Measurements from ENCODE around the gene SPAG17. TPM values are rescaled to one million over a fixed set of nuclear protein-coding genes. Genes with fewer than 3 reads are reported as not detected.

SPAG17 gene
- total and polyA plus RNA-seq, 4 experiments from 2014 or later = not detected

DNA sequence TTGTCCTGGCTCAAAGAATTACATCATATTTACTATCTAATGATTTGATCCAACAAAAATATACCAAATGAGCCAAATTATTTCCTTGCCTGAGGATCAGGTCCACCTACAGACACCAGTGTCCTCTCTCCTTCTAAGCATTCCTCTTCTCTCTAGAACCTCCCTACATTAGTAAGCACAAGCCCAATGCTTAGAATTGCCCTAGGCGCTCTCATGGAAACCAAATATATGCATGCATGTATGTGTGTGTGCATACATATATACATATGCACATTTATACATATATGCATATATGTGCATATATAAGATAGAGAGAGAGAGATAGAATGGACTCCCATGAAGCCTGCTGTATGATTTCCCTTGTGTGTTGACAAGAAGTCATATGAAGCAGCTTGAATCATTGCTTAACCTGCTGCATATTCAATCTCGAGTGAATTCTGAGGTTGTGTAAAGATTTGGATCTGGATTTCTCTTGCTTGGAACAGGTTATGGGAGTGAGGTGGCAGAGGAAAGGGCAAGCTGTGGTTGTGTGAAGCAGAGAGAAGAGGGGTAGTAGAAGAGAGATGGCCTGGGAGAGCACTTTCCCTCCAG is 66.1 kb downstream of the SPAG17 start:
- H3K4me1 Mint-ChIP-seq = no peaks in the 10 kb centered on the region
- H3K27me3 Mint-ChIP-seq = peaks cover 0 to 2% of the 10 kb centered on the region in 2 donors
- no peaks in the 10 kb centered on the region for H3K36me3 Mint-ChIP-seq
- no peaks in the 10 kb centered on the region for H3K4me1 ChIP-seq (ENCODE audit: insufficient read depth, low read length)
- no peaks in the 10 kb centered on the region for H3K36me3 ChIP-seq (ENCODE audit: insufficient read depth, low read length)
- POLR2A ChIA-PET (ENCODE audit: partially characterized antibody) = no interaction called here
- intact Hi-C loops (cut with micrococcal nuclease) = no loop called here
- CTCF ChIA-PET (ENCODE audit: partially characterized antibody) = no interaction called here
- no peak for DNase-seq
- H3K9me3 ChIP-seq (ENCODE audit: control insufficient read depth in 1 of 2, low read length in 2 of 2) = no peaks in the 10 kb centered on the region
- no peaks in the 10 kb centered on the region for H3K27me3 ChIP-seq (ENCODE audit: insufficient read depth, low read length)
- no peaks in the 10 kb centered on the region for H3K9me3 Mint-ChIP-seq
- no peak overlapping the region for H3K4me3 ChIP-seq (ENCODE audit: low read length in 2 of 2)
- H3K27ac ChIP-seq (ENCODE audit: low read depth, low read length) = no peak overlapping the region
- H3K27ac Mint-ChIP-seq = no peak overlapping the region
- H3K4me3 Mint-ChIP-seq = no peak overlapping the region

DNA sequence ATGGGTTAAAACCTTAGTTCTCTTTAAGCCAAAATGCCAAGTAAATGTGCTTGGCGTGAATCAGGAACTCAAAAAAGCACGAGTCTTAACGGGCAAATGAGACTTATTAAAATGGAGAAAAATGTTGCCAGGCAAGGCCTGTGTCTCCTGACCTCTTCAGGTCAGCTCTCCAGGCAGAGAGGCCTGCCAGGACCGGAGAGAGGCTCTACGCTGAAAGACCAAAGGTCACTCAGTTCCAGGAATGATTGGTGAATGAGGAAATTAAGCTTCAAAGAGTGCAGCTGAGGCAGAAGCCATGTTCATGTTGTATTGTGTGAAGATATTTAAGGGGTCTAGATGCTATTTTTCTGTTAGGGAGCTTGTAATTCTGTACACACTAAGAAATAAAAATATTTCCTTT is 66.6 kb downstream of the SPAG17 start:
- Histone ChIP-seq H3K36me3 (ENCODE audit: insufficient read depth, low read length) (no peaks in the 10 kb centered on the region), H3K4me1 (ENCODE audit: insufficient read depth, low read length) (no peaks in the 10 kb centered on the region), H3K4me3 (ENCODE audit: low read length in 2 of 2) (no peak overlapping the region), H3K27me3 (ENCODE audit: insufficient read depth, low read length) (no peaks in the 10 kb centered on the region), H3K9me3 (ENCODE audit: control insufficient read depth in 1 of 2, low read length in 2 of 2) (no peaks in the 10 kb centered on the region), H3K27ac (ENCODE audit: low read depth, low read length) (no peak overlapping the region)
- no peaks in the 10 kb centered on the region for H3K9me3 Mint-ChIP-seq
- H3K4me1 Mint-ChIP-seq = no peaks in the 10 kb centered on the region
- POLR2A ChIA-PET (ENCODE audit: partially characterized antibody) = no interaction called here
- intact Hi-C loops (cut with micrococcal nuclease) = no loop called here
- no peak overlapping the region for H3K4me3 Mint-ChIP-seq
- no peaks in the 10 kb centered on the region for H3K36me3 Mint-ChIP-seq
- H3K27me3 Mint-ChIP-seq = peaks cover 0 to 2% of the 10 kb centered on the region in 2 donors
- CTCF ChIA-PET (ENCODE audit: partially characterized antibody) = no interaction called here
- DNase-seq = no peak
- no peak overlapping the region for H3K27ac Mint-ChIP-seq

GRCh38 chr1:118117521-118117920 is 67.5 kb downstream of the SPAG17 start:
- no peak for DNase-seq
- H3K9me3 ChIP-seq (ENCODE audit: control insufficient read depth in 1 of 2, low read length in 2 of 2) = no peaks in the 10 kb centered on the region
- no peaks in the 10 kb centered on the region for H3K4me1 ChIP-seq (ENCODE audit: insufficient read depth, low read length)
- H3K27ac Mint-ChIP-seq = no peak overlapping the region
- H3K27ac ChIP-seq (ENCODE audit: low read depth, low read length) = no peak overlapping the region
- no peaks in the 10 kb centered on the region for H3K36me3 ChIP-seq (ENCODE audit: insufficient read depth, low read length)
- H3K27me3 Mint-ChIP-seq = peaks cover 0 to 4% of the 10 kb centered on the region in 2 donors
- intact Hi-C loops (cut with micrococcal nuclease) = no loop called here
- H3K4me3 ChIP-seq (ENCODE audit: low read length in 2 of 2) = no peak overlapping the region
- no peaks in the 10 kb centered on the region for H3K36me3 Mint-ChIP-seq
- H3K9me3 Mint-ChIP-seq = no peaks in the 10 kb centered on the region
- H3K27me3 ChIP-seq (ENCODE audit: insufficient read depth, low read length) = no peaks in the 10 kb centered on the region
- no peak overlapping the region for H3K4me3 Mint-ChIP-seq
- ChIA-PET POLR2A (ENCODE audit: partially characterized antibody) (no interaction called here), CTCF (ENCODE audit: partially characterized antibody) (no interaction called here)
- no peaks in the 10 kb centered on the region for H3K4me1 Mint-ChIP-seq

GRCh38 chr1:118116909-118117308 is 68.1 kb downstream of the SPAG17 start:
- H3K27ac ChIP-seq (ENCODE audit: low read depth, low read length) = no peak overlapping the region
- H3K4me3 ChIP-seq (ENCODE audit: low read length in 2 of 2) = no peak overlapping the region
- no peak for DNase-seq
- ChIA-PET CTCF (ENCODE audit: partially characterized antibody) (no interaction called here), POLR2A (ENCODE audit: partially characterized antibody) (no interaction called here)
- H3K27ac Mint-ChIP-seq = no peak overlapping the region
- H3K9me3 ChIP-seq (ENCODE audit: control insufficient read depth in 1 of 2, low read length in 2 of 2) = no peaks in the 10 kb centered on the region
- H3K9me3 Mint-ChIP-seq = no peaks in the 10 kb centered on the region
- H3K4me1 Mint-ChIP-seq = no peaks in the 10 kb centered on the region
- H3K36me3 ChIP-seq (ENCODE audit: insufficient read depth, low read length) = no peaks in the 10 kb centered on the region
- no peaks in the 10 kb centered on the region for H3K4me1 ChIP-seq (ENCODE audit: insufficient read depth, low read length)
- no peak overlapping the region for H3K4me3 Mint-ChIP-seq
- H3K27me3 ChIP-seq (ENCODE audit: insufficient read depth, low read length) = no peaks in the 10 kb centered on the region
- no peaks in the 10 kb centered on the region for H3K36me3 Mint-ChIP-seq
- intact Hi-C loops (cut with micrococcal nuclease) = no loop called here
- H3K27me3 Mint-ChIP-seq = peaks cover 0 to 4% of the 10 kb centered on the region in 2 donors

DNA sequence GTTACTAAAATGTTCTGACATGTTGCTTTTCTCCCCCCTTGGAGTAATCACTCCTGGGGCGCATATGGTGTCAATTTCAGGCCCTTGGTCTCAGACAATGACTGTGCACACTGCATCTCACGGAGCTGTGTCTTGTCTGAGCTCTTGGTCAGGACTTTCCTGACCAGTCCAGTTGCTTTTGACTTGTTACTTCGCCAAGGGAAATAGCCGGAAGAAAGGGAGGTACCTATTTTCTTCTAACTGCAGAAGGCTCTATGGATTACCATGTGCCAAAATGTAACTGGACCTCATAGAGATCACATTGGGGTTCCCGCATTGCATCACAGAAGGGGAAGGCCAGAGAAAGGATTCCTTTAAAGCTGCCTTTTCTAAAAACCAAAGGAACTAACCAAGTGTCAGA is 68.6 kb downstream of the SPAG17 start:
- H3K4me3 ChIP-seq (ENCODE audit: low read length in 2 of 2) = no peak overlapping the region
- no peaks in the 10 kb centered on the region for H3K4me1 ChIP-seq (ENCODE audit: insufficient read depth, low read length)
- no peaks in the 10 kb centered on the region for H3K9me3 ChIP-seq (ENCODE audit: control insufficient read depth in 1 of 2, low read length in 2 of 2)
- ChIA-PET POLR2A (ENCODE audit: partially characterized antibody) (no interaction called here), CTCF (ENCODE audit: partially characterized antibody) (no interaction called here)
- Mint-ChIP-seq H3K27me3 (peaks cover 0 to 4% of the 10 kb centered on the region in 2 donors), H3K36me3 (no peaks in the 10 kb centered on the region), H3K9me3 (no peaks in the 10 kb centered on the region), H3K27ac (no peak overlapping the region), H3K4me1 (peaks cover 0 to 2% (median 0%) of the 10 kb centered on the region in 4 donors), H3K4me3 (no peak overlapping the region)
- intact Hi-C loops (cut with micrococcal nuclease) = no loop called here
- H3K27me3 ChIP-seq (ENCODE audit: insufficient read depth, low read length) = no peaks in the 10 kb centered on the region
- no peak overlapping the region for H3K27ac ChIP-seq (ENCODE audit: low read depth, low read length)
- no peak for DNase-seq
- no peaks in the 10 kb centered on the region for H3K36me3 ChIP-seq (ENCODE audit: insufficient read depth, low read length)

GRCh38 chr1:118115567-118116295 is 69.3 kb downstream of the SPAG17 start:
- CTCF ChIA-PET (ENCODE audit: partially characterized antibody) = no interaction called here
- POLR2A ChIA-PET (ENCODE audit: partially characterized antibody) = no interaction called here

DNA sequence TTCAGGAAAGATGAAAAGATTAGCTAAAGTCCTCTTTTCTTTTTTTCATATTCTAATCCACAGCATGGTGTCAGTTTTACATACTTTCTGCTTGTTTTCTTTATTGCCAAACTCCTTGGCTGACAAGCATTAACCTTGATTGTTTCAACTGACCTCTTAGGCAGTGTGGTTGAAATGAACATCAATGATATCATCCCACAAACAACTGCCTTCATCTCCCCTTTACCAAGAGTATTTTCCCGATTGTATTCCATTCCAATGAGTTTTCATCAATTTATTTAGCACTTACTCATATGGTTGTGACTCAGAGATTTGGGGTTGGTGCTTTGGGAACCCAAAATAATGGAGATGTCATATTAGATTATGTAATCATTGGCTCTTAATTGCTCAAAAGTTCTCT is 71.8 kb downstream of the SPAG17 start:
- Histone ChIP-seq H3K4me3 (ENCODE audit: low read length in 2 of 2) (no peak overlapping the region), H3K27me3 (ENCODE audit: insufficient read depth, low read length) (no peaks in the 10 kb centered on the region), H3K36me3 (ENCODE audit: insufficient read depth, low read length) (no peaks in the 10 kb centered on the region), H3K9me3 (ENCODE audit: control insufficient read depth in 1 of 2, low read length in 2 of 2) (no peaks in the 10 kb centered on the region), H3K4me1 (ENCODE audit: insufficient read depth, low read length) (no peaks in the 10 kb centered on the region), H3K27ac (ENCODE audit: low read depth, low read length) (no peak overlapping the region)
- intact Hi-C loops (cut with micrococcal nuclease) = no loop called here
- Mint-ChIP-seq H3K27ac (no peak overlapping the region), H3K9me3 (no peaks in the 10 kb centered on the region), H3K4me3 (no peak overlapping the region), H3K4me1 (peaks cover 0 to 4% (median 0%) of the 10 kb centered on the region in 4 donors), H3K36me3 (no peaks in the 10 kb centered on the region), H3K27me3 (peaks cover 3 to 4% of the 10 kb centered on the region in 2 donors)
- no peak for DNase-seq
- ChIA-PET CTCF (ENCODE audit: partially characterized antibody) (no interaction called here), POLR2A (ENCODE audit: partially characterized antibody) (no interaction called here)

More at GRCh38 chr1:118115567-118116295, 69.3 kb downstream of the SPAG17 start:
- Mint-ChIP-seq H3K4me1 (peaks cover 0 to 4% (median 0%) of the 10 kb centered on the region in 4 donors), H3K4me3 (no peak overlapping the region), H3K36me3 (no peaks in the 10 kb centered on the region), H3K27ac (no peak overlapping the region), H3K27me3 (peaks cover 0 to 4% of the 10 kb centered on the region in 2 donors), H3K9me3 (no peaks in the 10 kb centered on the region)
- Histone ChIP-seq H3K4me3 (ENCODE audit: low read length in 2 of 2) (no peak overlapping the region), H3K4me1 (ENCODE audit: insufficient read depth, low read length) (no peaks in the 10 kb centered on the region), H3K27me3 (ENCODE audit: insufficient read depth, low read length) (no peaks in the 10 kb centered on the region), H3K36me3 (ENCODE audit: insufficient read depth, low read length) (no peaks in the 10 kb centered on the region), H3K27ac (ENCODE audit: low read depth, low read length) (no peak overlapping the region), H3K9me3 (ENCODE audit: control insufficient read depth in 1 of 2, low read length in 2 of 2) (no peaks in the 10 kb centered on the region)
- DNase-seq = no peak
- intact Hi-C loops (cut with micrococcal nuclease) = no loop called here
